Panc1 (cell line): ENCODE results near the gene CDH16. TPM values are rescaled to one million over a fixed set of nuclear protein-coding genes. Genes with fewer than 3 reads are reported as not detected.
A peak's percentile ranks its signal among the peaks of the same experiment; 100 is the strongest.

ENCODE experiments used
- ATAC-seq: fragments of 200-7000 bp; cut with Tn5 transposase; 2 replicates; pipeline ENCODE4 v1.9.1; 2020; ENCODE audit warnings: mild to moderate bottlenecking, moderate library complexity
- BruUV-seq: library from RNA; stranded (reverse); fragments of 400-500 nt; replicated peaks from 2 replicates; lab custom pipeline; 2021; lab: Mats Ljungman, UMichigan
- CTCF ChIA-PET: fragments of 300-600 bp; sonication (Branson Sonifier 250); formaldehyde crosslinking; loops from one replicate; lab custom pipeline; 2022; ENCODE audit warnings: antibody characterized with exemption; lab: Charles Lee
- POLR2A ChIA-PET: fragments of 300-600 bp; sonication (Branson Sonifier 250); formaldehyde crosslinking; loops from one replicate; lab custom pipeline; 2022; ENCODE audit warnings: antibody characterized with exemption; lab: Charles Lee
- DNase-seq: peaks from one replicate; pipeline ENCODE4 v3.0.0-alpha.2; 2010; ENCODE audit warnings: low read depth, low spot score
- H3K27ac ChIP-seq: 2 replicates; pipeline ENCODE4 v1.5.1; 2011; ENCODE audit warnings: mild to moderate bottlenecking, low read length, inconsistent platforms
- H3K27me3 ChIP-seq: fragments of 200-500 bp; sonication (Bioruptor generic); 2 replicates; pipeline ENCODE4 v1.6.0; 2014; ENCODE audit warnings: low read length, inconsistent platforms; ENCODE audit not compliant: control insufficient read depth, insufficient read depth
- H3K36me3 ChIP-seq: fragments of 200-500 bp; sonication (Bioruptor generic); 2 replicates; pipeline ENCODE4 v1.5.1; 2014; ENCODE audit warnings: inconsistent platforms, mild to moderate bottlenecking, low read length, moderate library complexity; ENCODE audit not compliant: control insufficient read depth, insufficient read depth
- H3K4me1 ChIP-seq: 2 replicates; pipeline ENCODE4 v1.5.1; 2011; ENCODE audit warnings: inconsistent platforms, mild to moderate bottlenecking, low read length, moderate library complexity; ENCODE audit not compliant: control insufficient read depth, insufficient read depth
- H3K4me3 ChIP-seq, 2 experiments: 2 replicates each; pipeline ENCODE4 v1.5.1; 2011 to 2012; ENCODE audit warnings: low read depth in 2 of 2, low read length in 2 of 2, mild to moderate bottlenecking in 2 of 2, inconsistent platforms in 1 of 2, moderate library complexity in 1 of 2
- H3K9me3 ChIP-seq: fragments of 200-500 bp; sonication (Bioruptor generic); 2 replicates; pipeline ENCODE4 v1.5.1; 2014; ENCODE audit warnings: low read depth, mild to moderate bottlenecking, inconsistent platforms, low read length, moderate library complexity; ENCODE audit not compliant: control insufficient read depth, insufficient read depth
- CTCF ChIP-seq: fragments of 450-650 bp; IDR thresholded peaks from 2 replicates; pipeline ENCODE4 v1.5.1; 2017; ENCODE audit warnings: mild to moderate bottlenecking
- POLR2AphosphoS5 ChIP-seq: IDR thresholded peaks from 2 replicates; pipeline ENCODE4 v1.6.1; 2012; ENCODE audit warnings: mild to moderate bottlenecking, low read depth, low read length, moderate library complexity
- SIN3A ChIP-seq: IDR thresholded peaks from 2 replicates; pipeline ENCODE4 v1.6.1; 2012; ENCODE audit warnings: low read depth, mild to moderate bottlenecking, low read length, moderate library complexity, borderline replicate concordance; ENCODE audit not compliant: insufficient read depth
- TCF7L2 ChIP-seq: IDR thresholded peaks from 2 replicates; pipeline ENCODE4 v1.6.1; 2011; ENCODE audit warnings: mild to moderate bottlenecking, low read depth, low read length, inconsistent platforms
- in situ Hi-C: cut with HindIII; loops from 2 replicates; pipeline ENCODE4 v1.10.0; 2016; ENCODE audit warnings: low sequenced_read_pairs, low pct_unique_long_range_greater_than_20kb
- intact Hi-C: fragments of 100-400 bp; cut with micrococcal nuclease; formaldehyde crosslinking; loops from one replicate; pipeline ENCODE4 v1.10.0; 2022; ENCODE audit not compliant: unreplicated experiment
- total RNA-seq: library from RNA; stranded (reverse); gene quantifications from one replicate; pipeline ENCODE4 v1.2.1, GENCODE V29; 2021; ENCODE audit not compliant: unreplicated experiment
- TF ChIP-seq, protein P1 (sequence below), 2 experiments: IDR thresholded peaks; 2 replicates each; pipeline ENCODE4 v1.6.1; 2011 to 2012; ENCODE audit warnings: low read depth in 2 of 2, control low read depth in 1 of 2, low read length in 1 of 2, mild to moderate bottlenecking in 1 of 2, moderate library complexity in 1 of 2; ENCODE audit not compliant: insufficient read depth in 1 of 2

Gene CDH16
- total RNA-seq, 1 experiment from 2014 or later, result not detected

DNA sequence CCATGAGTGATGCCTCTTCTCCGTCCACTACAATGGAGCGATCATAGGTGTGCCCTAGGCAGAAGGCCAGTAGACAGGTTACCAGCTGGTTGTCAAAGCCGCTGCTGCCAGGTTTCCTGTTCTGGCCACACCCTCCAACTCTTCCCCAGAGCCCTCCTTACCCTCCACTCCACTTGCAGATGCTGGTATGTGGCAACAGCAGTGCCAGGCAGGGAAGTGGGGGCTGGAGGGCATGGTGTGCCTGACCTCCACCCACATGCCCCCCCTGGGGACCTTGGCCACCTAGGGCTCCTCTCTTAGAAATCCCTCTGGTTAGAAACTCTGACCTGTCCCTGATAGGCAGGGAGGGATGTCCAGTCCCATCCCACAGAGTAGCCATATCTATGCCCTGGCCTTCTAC lies 5.2 kb upstream of the CDH16 start:
- intact Hi-C loops (no loop called here), in situ Hi-C loops (no loop called here)
- Histone ChIP-seq H3K27me3 (no peaks in the 10 kb centered on the region), H3K27ac (no peak overlapping the region), H3K36me3 (no peaks in the 10 kb centered on the region), H3K4me1 (peaks cover 6% of the 10 kb centered on the region; the same call in 1 of the 2 replicates), H3K9me3 (no peaks in the 10 kb centered on the region), H3K4me3 (no peak overlapping the region)
- ATAC-seq (no peak), DNase-seq (no peak)
- TF ChIP-seq, protein P1, sequence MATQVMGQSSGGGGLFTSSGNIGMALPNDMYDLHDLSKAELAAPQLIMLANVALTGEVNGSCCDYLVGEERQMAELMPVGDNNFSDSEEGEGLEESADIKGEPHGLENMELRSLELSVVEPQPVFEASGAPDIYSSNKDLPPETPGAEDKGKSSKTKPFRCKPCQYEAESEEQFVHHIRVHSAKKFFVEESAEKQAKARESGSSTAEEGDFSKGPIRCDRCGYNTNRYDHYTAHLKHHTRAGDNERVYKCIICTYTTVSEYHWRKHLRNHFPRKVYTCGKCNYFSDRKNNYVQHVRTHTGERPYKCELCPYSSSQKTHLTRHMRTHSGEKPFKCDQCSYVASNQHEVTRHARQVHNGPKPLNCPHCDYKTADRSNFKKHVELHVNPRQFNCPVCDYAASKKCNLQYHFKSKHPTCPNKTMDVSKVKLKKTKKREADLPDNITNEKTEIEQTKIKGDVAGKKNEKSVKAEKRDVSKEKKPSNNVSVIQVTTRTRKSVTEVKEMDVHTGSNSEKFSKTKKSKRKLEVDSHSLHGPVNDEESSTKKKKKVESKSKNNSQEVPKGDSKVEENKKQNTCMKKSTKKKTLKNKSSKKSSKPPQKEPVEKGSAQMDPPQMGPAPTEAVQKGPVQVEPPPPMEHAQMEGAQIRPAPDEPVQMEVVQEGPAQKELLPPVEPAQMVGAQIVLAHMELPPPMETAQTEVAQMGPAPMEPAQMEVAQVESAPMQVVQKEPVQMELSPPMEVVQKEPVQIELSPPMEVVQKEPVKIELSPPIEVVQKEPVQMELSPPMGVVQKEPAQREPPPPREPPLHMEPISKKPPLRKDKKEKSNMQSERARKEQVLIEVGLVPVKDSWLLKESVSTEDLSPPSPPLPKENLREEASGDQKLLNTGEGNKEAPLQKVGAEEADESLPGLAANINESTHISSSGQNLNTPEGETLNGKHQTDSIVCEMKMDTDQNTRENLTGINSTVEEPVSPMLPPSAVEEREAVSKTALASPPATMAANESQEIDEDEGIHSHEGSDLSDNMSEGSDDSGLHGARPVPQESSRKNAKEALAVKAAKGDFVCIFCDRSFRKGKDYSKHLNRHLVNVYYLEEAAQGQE (IDR thresholded peaks at IDR 0.05; ENCODE audit: insufficient read depth in 1 of 2, low read depth in 2 of 2, low read length in 1 of 2), result no peak
- no peak for TF ChIP-seq TCF7L2
- TF ChIP-seq POLR2AphosphoS5, result no peak
- no peak for TF ChIP-seq SIN3A
- no peak for TF ChIP-seq CTCF
- POLR2A ChIA-PET, result no interaction called here
- BruUV-seq, result no TSS peak
- CTCF ChIA-PET, result no interaction called here

DNA sequence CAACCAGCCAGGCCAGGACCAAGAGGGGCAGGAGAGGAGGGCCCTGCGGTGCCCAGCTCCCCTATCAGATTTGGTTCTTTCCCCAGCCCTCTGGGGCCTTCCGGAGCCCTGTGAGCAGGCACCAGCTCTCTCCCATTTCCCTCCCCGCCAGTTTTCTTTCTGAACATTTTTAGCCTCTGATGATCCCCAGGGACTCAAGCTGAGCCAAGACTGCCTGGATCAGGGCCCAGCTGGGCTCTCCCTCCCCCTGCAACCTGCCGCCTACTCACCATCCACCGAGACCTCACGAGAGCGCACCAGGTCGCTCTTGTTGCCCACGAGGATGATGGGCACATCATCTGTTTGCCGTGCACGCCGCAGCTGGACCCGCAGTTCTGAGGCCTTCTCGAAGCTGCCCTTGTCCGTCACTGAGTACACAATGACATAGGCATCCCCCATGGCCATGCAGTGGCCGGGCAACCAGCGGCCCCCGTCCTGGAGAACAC lies 4.6 kb upstream of the CDH16 start:
- TSS peak; percentile 72 for BruUV-seq
- intact Hi-C loops, result no loop called here

DNA sequence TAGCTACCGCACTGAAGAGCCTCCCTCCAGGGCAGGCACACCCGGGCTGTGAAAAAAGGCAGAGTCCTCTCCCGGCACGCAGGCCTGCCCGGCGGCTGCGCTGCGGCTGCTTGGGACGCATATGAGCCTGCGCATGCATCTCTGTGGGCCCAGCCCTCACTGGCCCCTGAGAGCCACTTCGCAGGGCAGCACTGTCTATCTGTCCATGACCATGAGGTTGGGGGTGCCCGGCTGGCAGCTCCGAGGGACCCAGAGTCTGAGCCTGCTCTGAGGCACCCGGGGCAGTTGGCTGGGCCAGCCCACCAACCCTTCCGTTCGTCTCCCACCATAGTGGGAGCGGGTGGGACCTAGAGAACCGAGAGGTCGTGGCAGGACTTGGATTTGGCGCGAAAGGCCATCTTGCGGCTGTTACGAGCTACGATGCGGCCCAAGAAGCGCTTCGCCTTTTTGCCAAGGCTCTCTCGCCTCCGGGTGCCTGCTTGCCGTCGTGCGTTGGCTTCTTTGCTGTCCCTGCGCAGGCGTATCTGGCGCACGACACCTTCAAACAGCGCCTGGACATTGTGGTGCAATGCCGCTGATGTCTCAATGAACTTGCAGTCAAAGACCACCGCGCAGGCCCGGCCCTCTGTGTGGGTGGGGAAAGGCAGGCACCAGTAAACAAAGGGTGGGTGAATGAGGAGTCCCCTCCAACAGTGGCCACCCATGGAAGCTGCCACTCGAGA lies 3.2 kb upstream of the CDH16 start:
- no TSS peak for BruUV-seq
- Histone ChIP-seq H3K4me1 (peaks cover 6% of the 10 kb centered on the region; the same call in 1 of the 2 replicates), H3K4me3 (no peak overlapping the region), H3K36me3 (no peaks in the 10 kb centered on the region), H3K27me3 (no peaks in the 10 kb centered on the region), H3K27ac (no peak overlapping the region), H3K9me3 (no peaks in the 10 kb centered on the region)
- ATAC-seq (no peak), DNase-seq (no peak)
- ChIA-PET POLR2A (no interaction called here), CTCF (interaction anchor here (0.6 kb wide), 1 partner anchor 54 kb away, joined by 3 read pairs; no protein-coding TSS in a partner anchor)
- intact Hi-C loops (no loop called here), in situ Hi-C loops (no loop called here)
- TF ChIP-seq CTCF (no peak), SIN3A (no peak), TCF7L2 (no peak)
- TF ChIP-seq, protein P1 (IDR thresholded peaks at IDR 0.05; ENCODE audit: insufficient read depth in 1 of 2, low read depth in 2 of 2, low read length in 1 of 2), result no peak

More for the DNA sequence above, 4.6 kb upstream of the CDH16 start:
- DNase-seq (no peak), ATAC-seq (no peak)
- ChIA-PET CTCF (no interaction called here), POLR2A (no interaction called here)
- Histone ChIP-seq H3K9me3 (no peaks in the 10 kb centered on the region), H3K4me1 (peaks cover 6% of the 10 kb centered on the region; the same call in 1 of the 2 replicates), H3K36me3 (no peaks in the 10 kb centered on the region), H3K4me3 (no peak overlapping the region), H3K27me3 (no peaks in the 10 kb centered on the region), H3K27ac (no peak overlapping the region)
- no peak for TF ChIP-seq POLR2AphosphoS5
- in situ Hi-C loops, result no loop called here
